Smooth muscle cell of the coronary artery (primary cell): ENCODE measurements around the gene FAM151B. TPM values are rescaled to one million over a fixed set of nuclear protein-coding genes. Genes with fewer than 3 reads are reported as not detected.

ENCODE experiments used
- total RNA-seq: library from RNA; depleted of rRNA; stranded (reverse); fragments of >200 nt; gene quantifications from 2 replicates; pipeline ENCODE4 v1.2.3, GENCODE V29; 2014; ENCODE audit warnings: low replicate concordance

The FAM151B gene
- total RNA-seq, result 4.2 and 8.2 TPM in 2 replicates

DNA sequence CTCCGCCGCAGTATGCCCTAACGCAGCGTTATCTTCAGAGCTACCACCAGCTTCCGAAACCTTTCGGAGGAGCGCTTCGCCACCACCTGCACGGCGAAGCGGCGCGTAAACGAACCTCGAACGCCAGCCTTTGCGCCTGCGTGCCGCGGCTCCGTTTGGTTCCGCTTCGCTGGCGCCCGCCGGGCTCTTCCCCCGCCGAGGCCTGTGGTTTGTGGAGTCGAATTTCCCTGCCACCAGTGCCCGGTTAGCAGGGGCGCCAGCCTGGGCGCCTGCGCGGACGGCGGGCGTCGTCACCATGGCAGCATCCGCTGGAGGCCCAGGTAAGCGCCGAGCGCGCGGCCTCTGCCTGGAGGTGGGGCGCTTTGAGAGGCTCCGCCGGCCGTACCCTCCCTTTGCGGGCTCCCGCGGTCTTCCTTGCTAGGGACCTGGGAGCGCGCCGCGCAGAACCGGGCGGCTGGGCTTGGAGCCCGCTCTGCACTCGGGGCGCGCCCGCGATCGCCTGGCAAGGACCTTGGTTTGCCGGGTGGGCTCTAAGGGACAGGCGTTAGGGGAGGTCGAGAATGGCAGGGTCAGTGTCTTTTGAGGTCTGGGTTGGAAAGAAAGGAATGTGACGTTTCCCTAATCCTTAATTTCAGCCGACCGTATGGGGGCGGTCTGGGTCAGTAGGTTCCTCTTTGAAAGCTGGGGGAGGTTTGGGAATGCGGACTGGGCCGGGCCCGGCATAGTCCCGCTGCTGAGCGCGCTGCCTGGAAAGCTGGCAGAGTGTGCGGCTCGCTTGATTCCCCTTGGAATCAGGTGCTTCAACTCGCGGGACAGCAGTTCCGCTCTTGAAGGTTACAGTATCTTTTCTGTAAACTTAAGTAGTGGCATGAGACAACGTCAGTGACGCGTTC, at the start of gene FAM151B:
Gene FAM151B, plus strand, starts transcription at position 272 of the 893 bp plus-strand sequence. Its CDS starts 24 bp downstream, at position 296.

DNA sequence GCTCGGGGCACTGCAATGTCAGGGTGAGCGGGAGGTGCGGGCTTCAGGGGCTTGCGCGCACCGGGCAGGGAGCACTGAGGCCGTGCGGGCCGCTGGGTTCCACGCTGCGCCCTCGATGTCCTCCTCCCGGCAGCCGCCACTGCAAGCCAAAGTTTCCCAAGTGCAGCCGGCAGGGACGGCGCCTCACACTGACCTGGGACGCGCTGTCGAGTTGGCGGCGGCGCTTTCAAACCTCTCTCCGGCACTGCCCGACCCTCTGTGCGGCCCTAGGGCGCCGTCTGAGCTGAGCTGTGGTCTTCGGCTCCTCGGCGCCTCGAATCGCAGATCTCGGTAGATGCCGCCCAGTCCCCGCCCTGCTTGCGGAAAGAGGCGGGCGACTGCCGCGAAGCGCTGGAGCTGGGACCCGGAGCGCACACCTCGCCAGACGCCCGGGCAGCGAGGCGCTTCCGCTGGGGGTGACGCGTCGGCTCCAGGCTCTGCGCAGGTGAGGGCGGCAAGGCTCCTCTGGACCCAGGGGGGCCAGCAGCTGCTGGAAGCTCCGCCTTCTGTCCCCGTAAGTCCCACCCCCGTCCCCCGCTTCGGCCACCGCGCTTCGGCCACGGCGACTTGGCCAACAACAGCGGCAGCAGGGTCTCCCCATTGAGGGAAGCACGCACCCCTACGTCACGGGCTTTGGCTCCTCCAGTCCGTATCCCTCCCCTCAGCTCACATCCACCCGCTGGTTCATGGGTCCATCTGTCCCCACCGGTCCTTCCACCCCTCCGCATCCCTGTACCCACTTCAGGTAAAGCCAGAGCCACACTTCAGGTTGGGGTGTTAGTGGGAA, 82.3 kb downstream of the FAM151B start, which contains the start of gene ANKRD34B:
Gene ANKRD34B, minus strand, starts transcription at position 320 of the 826 bp plus-strand sequence. CDS start 10,261 bp downstream, outside the sequence.

Other genes with a start within 250 kb of the FAM151B start
- 8.3 and 12.9 TPM in 2 replicates for gene SERINC5, start 232.1 kb upstream of the FAM151B start, total RNA-seq
- gene SPZ1, start 168.1 kb upstream of the FAM151B start, total RNA-seq, result not detected in 2 replicates
- gene ZFYVE16, start 80.0 kb upstream of the FAM151B start, total RNA-seq, result 11.9 and 16.5 TPM in 2 replicates
- not detected in 2 replicates for gene ANKRD34B, start 82.2 kb downstream of the FAM151B start, total RNA-seq
- gene MSH3, start 166.6 kb downstream of the FAM151B start, total RNA-seq, result 4.4 and 8.0 TPM in 2 replicates
- 3.3 and 6.7 TPM in 2 replicates for gene DHFR, start 166.9 kb downstream of the FAM151B start, total RNA-seq